NCI-H2081 treated with DMSO at 0.1 percent for 48 hours (cell line): ENCODE data around the gene ARPC4.
"Not testable (repeated sequence)": the region's sequence is repeated elsewhere in the genome, so short reads cannot be mapped to it uniquely, and the experiment has no call there.

Source experiments
- DNase-seq: peaks from one replicate; lab custom pipeline; 2025; lab: John Stamatoyannopoulos, UW

Gene ARPC4

GRCh38 chr3:9770276-9770812, 22.5 kb upstream of the ARPC4 start:
- no peak for DNase-seq

- not testable (repeated sequence) for DNase-seq
Measured at GRCh38 chr3:9771007-9771406, 21.9 kb upstream of the ARPC4 start.

GRCh38 chr3:9776896-9777693, 15.8 kb upstream of the ARPC4 start:
- no peak for DNase-seq

- no peak for DNase-seq
Measured at GRCh38 chr3:9777694-9778021, 15.2 kb upstream of the ARPC4 start.

GRCh38 chr3:9778143-9779074, 14.5 kb upstream of the ARPC4 start:
- DNase-seq: no peak

- no peak for DNase-seq
Measured at GRCh38 chr3:9779075-9779593, 13.7 kb upstream of the ARPC4 start.

- DNase-seq: no peak
Measured at GRCh38 chr3:9779721-9780457, 13.0 kb upstream of the ARPC4 start.

GRCh38 chr3:9780458-9780812, 12.4 kb upstream of the ARPC4 start:
- DNase-seq: no peak

- no peak for DNase-seq
Measured at GRCh38 chr3:9780910-9781309, 12.0 kb upstream of the ARPC4 start.

GRCh38 chr3:9781551-9781950, 11.3 kb upstream of the ARPC4 start:
- no peak for DNase-seq

GRCh38 chr3:9781978-9782603, 10.8 kb upstream of the ARPC4 start:
- DNase-seq: no peak

- no peak for DNase-seq
Measured at GRCh38 chr3:9782770-9783169, 10.1 kb upstream of the ARPC4 start.

- no peak for DNase-seq
Measured at GRCh38 chr3:9783954-9784353, 8.9 kb upstream of the ARPC4 start.

GRCh38 chr3:9784965-9785364, 7.9 kb upstream of the ARPC4 start:
- DNase-seq: no peak

- no peak for DNase-seq
Measured at GRCh38 chr3:9785602-9786001, 7.3 kb upstream of the ARPC4 start.

GRCh38 chr3:9786209-9786739, 6.6 kb upstream of the ARPC4 start:
- no peak for DNase-seq

GRCh38 chr3:9786825-9787669, 5.8 kb upstream of the ARPC4 start:
- DNase-seq: no peak

- no peak for DNase-seq
Measured at GRCh38 chr3:9787714-9788113, 5.2 kb upstream of the ARPC4 start.

- DNase-seq: no peak
Measured at GRCh38 chr3:9791127-9791526, 1.8 kb upstream of the ARPC4 start.

GRCh38 chr3:9791790-9792404, 985 bp upstream of the ARPC4 start:
- DNase-seq: no peak
